Keratinocyte (primary cell): ENCODE data around the gene ARHGAP24. TPM values are rescaled to one million over a fixed set of nuclear protein-coding genes. Genes with fewer than 3 reads are reported as not detected.

Experiments used
- DNase-seq: peaks from one replicate; pipeline ENCODE4 v3.0.0-alpha.2; 2011; ENCODE audit warnings: low read depth, missing footprints, low spot score
- FAIRE-seq: peaks from 2 replicates; lab custom pipeline; 2011; peaks lifted over from hg19 to GRCh38; lab: Jason Lieb, UNC
- H2AFZ ChIP-seq: 2 replicates; pipeline ENCODE4 v1.6.0; 2012; ENCODE audit warnings: low read length, control low read depth, inconsistent platforms; ENCODE audit not compliant: control insufficient read depth
- H3K27ac ChIP-seq: 2 replicates; pipeline ENCODE4 v1.5.1; 2011; ENCODE audit warnings: low read length; ENCODE audit not compliant: control insufficient read depth, insufficient read depth
- H3K27me3 ChIP-seq: 3 replicates; pipeline ENCODE4 v1.6.0; 2011; ENCODE audit warnings: low read length; ENCODE audit not compliant: control insufficient read depth, insufficient read depth; ENCODE audit errors: extremely low read depth
- H3K36me3 ChIP-seq, 2 experiments: 2 replicates in 1 of 2; 3 replicates in 1 of 2; pipeline ENCODE4 v1.5.1; 2011; ENCODE audit warnings: low read length in 2 of 2, mild to moderate bottlenecking in 1 of 2; ENCODE audit not compliant: control insufficient read depth in 2 of 2, insufficient read depth in 2 of 2; ENCODE audit errors: extremely low read depth in 1 of 2
- H3K4me1 ChIP-seq: 3 replicates; pipeline ENCODE4 v1.5.1; 2011; ENCODE audit warnings: low read length; ENCODE audit not compliant: control insufficient read depth, insufficient read depth; ENCODE audit errors: extremely low read depth
- H3K4me2 ChIP-seq: 3 replicates; pipeline ENCODE4 v1.6.0; 2011; ENCODE audit warnings: low read depth, low read length; ENCODE audit not compliant: control insufficient read depth, insufficient read depth; ENCODE audit errors: extremely low read depth
- H3K4me3 ChIP-seq, 3 experiments: fragments of 200-600 bp in 1 of 3; sonication (generic) in 1 of 3; 2 replicates in 2 of 3; 3 replicates in 1 of 3; pipeline ENCODE4 v1.5.1; 2011 to 2016; ENCODE audit warnings: low read length in 3 of 3, mild to moderate bottlenecking in 3 of 3, control low read depth in 2 of 3, inconsistent platforms in 1 of 3, low read depth in 1 of 3, mixed read lengths in 1 of 3, mixed run types in 1 of 3, moderate library complexity in 1 of 3; ENCODE audit not compliant: control insufficient read depth in 2 of 3, insufficient read depth in 2 of 3; ENCODE audit errors: extremely low read depth in 1 of 3
- H3K79me2 ChIP-seq: 2 replicates; pipeline ENCODE4 v1.6.0; 2012; ENCODE audit warnings: low read length; ENCODE audit not compliant: control insufficient read depth, insufficient read depth
- H3K9ac ChIP-seq: 3 replicates; pipeline ENCODE4 v1.6.0; 2011; ENCODE audit warnings: low read length; ENCODE audit not compliant: control insufficient read depth, insufficient read depth; ENCODE audit errors: extremely low read depth
- H3K9me1 ChIP-seq: 3 replicates; pipeline ENCODE4 v1.6.0; 2011; ENCODE audit warnings: low read length; ENCODE audit not compliant: control insufficient read depth, insufficient read depth; ENCODE audit errors: extremely low read depth
- H3K9me3 ChIP-seq: 2 replicates; pipeline ENCODE4 v1.5.1; 2012; ENCODE audit warnings: low read depth, low read length; ENCODE audit not compliant: control insufficient read depth
- H4K20me1 ChIP-seq: 3 replicates; pipeline ENCODE4 v1.6.0; 2011; ENCODE audit warnings: low read length; ENCODE audit not compliant: control insufficient read depth, insufficient read depth; ENCODE audit errors: extremely low read depth
- EZH2 ChIP-seq: IDR thresholded peaks from one replicate; pipeline ENCODE4 v1.6.1; 2012; ENCODE audit warnings: inconsistent platforms, mild to moderate bottlenecking, low read length, moderate library complexity
- dilution Hi-C: fragments of 300-500 bp; cut with MboI; formaldehyde crosslinking; loops from one replicate; pipeline ENCODE4 v1.7.0; 2020; ENCODE audit warnings: low sequenced_read_pairs; ENCODE audit not compliant: extremely low pct_ligation_motif_present
- polyA plus RNA-seq, 5 experiments: library from polyadenylated mRNA; depleted of rRNA in 3 of 5; stranded (reverse) in 3 of 5; stranded (forward) in 1 of 5; unstranded in 1 of 5; fragments of >200 nt; gene quantifications; 1 replicate in 1 of 5; 2 replicates in 3 of 5; 3 replicates in 1 of 5; pipeline versions ENCODE4 v1.2.1 to v1.2.3, GENCODE V29; 2011 to 2012; ENCODE audit warnings: missing spikeins in 2 of 5, low read depth in 1 of 5, low replicate concordance in 1 of 5
- TF ChIP-seq, protein P1 (sequence below), 3 experiments: IDR thresholded peaks in 1 of 3; conservative IDR thresholded peaks in 1 of 3; optimal IDR thresholded peaks in 1 of 3; 2 replicates in 2 of 3; 3 replicates in 1 of 3; pipeline versions ENCODE3 to v1.5.1; 2011; ENCODE audit warnings: low read length in 3 of 3, mild to moderate bottlenecking in 3 of 3, moderate library complexity in 2 of 3, control low read depth in 1 of 3, inconsistent platforms in 1 of 3; ENCODE audit not compliant: insufficient read depth in 2 of 3; ENCODE audit errors: extremely low read depth in 1 of 3

Gene ARHGAP24
- polyA plus RNA-seq, 1 donor (not counting 4 experiments of a cell fraction or from before 2014, with no cell fraction given): 0.87 TPM

DNA sequence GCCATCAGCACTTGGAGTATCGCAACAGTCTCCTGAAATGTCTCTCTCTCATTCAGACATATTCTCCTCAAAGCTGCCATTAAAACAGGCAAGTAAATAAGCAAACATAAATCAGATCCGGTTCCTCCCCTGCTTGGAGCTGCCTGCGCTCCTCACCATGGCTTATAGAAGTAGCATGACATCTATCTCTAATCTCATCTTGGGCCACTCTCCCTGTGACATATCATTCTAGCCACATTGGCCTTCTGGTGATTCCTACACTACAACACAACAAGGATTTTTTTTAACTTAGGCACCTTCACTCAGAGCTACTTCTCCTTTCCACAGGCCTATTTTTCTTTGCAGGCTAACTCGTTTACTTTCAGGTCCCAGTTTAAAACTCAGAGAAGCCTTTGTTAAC is 387.9 kb downstream of the ARHGAP24 start:
- H3K79me2 ChIP-seq: no peaks in the 10 kb centered on the region
- dilution Hi-C loops: no loop called here

DNA sequence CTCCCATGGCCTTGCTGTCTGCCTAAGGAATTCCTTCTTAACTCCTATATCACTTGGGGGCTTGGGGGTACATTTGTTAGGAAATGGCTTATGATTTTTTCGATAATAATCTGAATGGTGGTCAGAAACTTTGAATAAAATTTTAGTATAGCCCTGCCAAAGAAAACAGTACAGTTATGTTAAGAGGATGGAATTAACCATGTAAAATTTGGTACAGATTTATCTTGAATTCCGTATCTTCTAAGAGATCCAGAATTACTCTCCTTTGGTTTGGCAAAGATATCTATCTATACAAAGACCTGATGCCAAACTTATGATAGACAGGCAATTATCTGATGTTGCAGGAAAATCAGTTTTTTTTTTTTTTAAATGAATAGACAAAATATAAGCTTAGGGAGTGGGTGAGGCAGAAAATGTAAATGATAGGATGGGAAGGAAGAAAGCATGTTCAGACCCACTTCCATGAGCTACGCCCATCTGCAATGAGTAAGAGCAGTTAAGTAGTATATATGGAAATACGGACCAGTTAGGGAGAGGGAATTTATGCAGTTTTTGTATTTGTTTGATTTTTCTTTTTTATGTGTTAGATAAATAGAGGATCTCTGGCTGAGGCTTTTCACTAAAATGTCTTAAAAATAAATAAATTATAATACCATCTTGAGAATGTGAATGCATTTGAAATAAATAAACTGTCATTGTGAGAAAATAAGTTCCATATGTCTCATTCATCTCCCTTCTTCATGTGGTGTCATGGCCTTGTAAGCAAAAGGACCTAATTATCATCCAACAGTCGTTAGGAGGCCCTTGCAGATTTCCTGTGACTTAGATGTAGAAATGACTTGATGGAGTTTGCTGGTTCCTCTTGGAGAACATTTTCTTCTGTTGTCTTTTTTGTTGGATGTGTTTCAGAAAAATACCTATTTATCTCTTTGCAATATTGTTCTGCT is 389.6 kb downstream of the ARHGAP24 start:
- TF ChIP-seq, protein P1, sequence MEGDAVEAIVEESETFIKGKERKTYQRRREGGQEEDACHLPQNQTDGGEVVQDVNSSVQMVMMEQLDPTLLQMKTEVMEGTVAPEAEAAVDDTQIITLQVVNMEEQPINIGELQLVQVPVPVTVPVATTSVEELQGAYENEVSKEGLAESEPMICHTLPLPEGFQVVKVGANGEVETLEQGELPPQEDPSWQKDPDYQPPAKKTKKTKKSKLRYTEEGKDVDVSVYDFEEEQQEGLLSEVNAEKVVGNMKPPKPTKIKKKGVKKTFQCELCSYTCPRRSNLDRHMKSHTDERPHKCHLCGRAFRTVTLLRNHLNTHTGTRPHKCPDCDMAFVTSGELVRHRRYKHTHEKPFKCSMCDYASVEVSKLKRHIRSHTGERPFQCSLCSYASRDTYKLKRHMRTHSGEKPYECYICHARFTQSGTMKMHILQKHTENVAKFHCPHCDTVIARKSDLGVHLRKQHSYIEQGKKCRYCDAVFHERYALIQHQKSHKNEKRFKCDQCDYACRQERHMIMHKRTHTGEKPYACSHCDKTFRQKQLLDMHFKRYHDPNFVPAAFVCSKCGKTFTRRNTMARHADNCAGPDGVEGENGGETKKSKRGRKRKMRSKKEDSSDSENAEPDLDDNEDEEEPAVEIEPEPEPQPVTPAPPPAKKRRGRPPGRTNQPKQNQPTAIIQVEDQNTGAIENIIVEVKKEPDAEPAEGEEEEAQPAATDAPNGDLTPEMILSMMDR (optimal IDR thresholded peaks at IDR 0.05 in 1 of 3, IDR thresholded peaks at IDR 0.05 in 1 of 3, conservative IDR thresholded peaks at IDR 0.05 in 1 of 3; ENCODE audit: extremely low read depth in 1 of 3, insufficient read depth in 2 of 3, low read length in 3 of 3): no peak
- Histone ChIP-seq H3K9me1 (no peaks in the 10 kb centered on the region), H3K27me3 (no peaks in the 10 kb centered on the region), H4K20me1 (no peaks in the 10 kb centered on the region), H3K36me3 (no peaks in the 10 kb centered on the region), H3K9ac (no peak overlapping the region), H3K4me3 (no peak overlapping the region), H3K9me3 (no peaks in the 10 kb centered on the region), H2AFZ (no peak overlapping the region), H3K79me2 (no peaks in the 10 kb centered on the region), H3K27ac (no peak overlapping the region), H3K4me1 (no peaks in the 10 kb centered on the region), H3K4me2 (no peak overlapping the region)
- no peak for DNase-seq
- no peak for FAIRE-seq
- dilution Hi-C loops: no loop called here

More for the DNA sequence above, 387.9 kb downstream of the ARHGAP24 start:
- Histone ChIP-seq H3K4me2 (no peak overlapping the region), H3K4me3 (no peak overlapping the region), H3K4me1 (no peaks in the 10 kb centered on the region), H4K20me1 (no peaks in the 10 kb centered on the region), H2AFZ (no peak overlapping the region), H3K27me3 (no peaks in the 10 kb centered on the region), H3K9me1 (no peaks in the 10 kb centered on the region), H3K27ac (no peak overlapping the region), H3K36me3 (no peaks in the 10 kb centered on the region), H3K9ac (no peak overlapping the region), H3K9me3 (no peaks in the 10 kb centered on the region)
- TF ChIP-seq, protein P1 (optimal IDR thresholded peaks at IDR 0.05 in 1 of 3, IDR thresholded peaks at IDR 0.05 in 1 of 3, conservative IDR thresholded peaks at IDR 0.05 in 1 of 3; ENCODE audit: extremely low read depth in 1 of 3, insufficient read depth in 2 of 3, low read length in 3 of 3): no peak
- no peak for TF ChIP-seq EZH2
- DNase-seq (no peak), FAIRE-seq (no peak)
